WTC11 (cell line): Measurements from ENCODE around the gene DNAH8.

Source experiments
- CTCF ChIP-seq: fragments of 200-600 bp; IDR thresholded peaks from 2 replicates; pipeline ENCODE4 v1.8.0; 2022; ENCODE audit warnings: antibody characterized with exemption
- ELF4 ChIP-seq: sonication (generic); formaldehyde crosslinking; IDR thresholded peaks from 2 replicates; pipeline ENCODE4 v1.8.1; 2022; ENCODE audit warnings: low read depth, mild to moderate bottlenecking, moderate library complexity, missing genetic modification reagents
- JAZF1 ChIP-seq: fragments of 250-450 bp; sonication (Bioruptor Pico); IDR thresholded peaks from 2 replicates; pipeline ENCODE4 v1.9.0; 2021; ENCODE audit warnings: moderate library complexity, mild to moderate bottlenecking, inconsistent platforms
- SMAD3 ChIP-seq: sonication (generic); formaldehyde crosslinking; IDR thresholded peaks from 2 replicates; pipeline ENCODE4 v1.8.0; 2022; ENCODE audit warnings: missing genetic modification reagents, mild to moderate bottlenecking, borderline replicate concordance
- TP53 ChIP-seq: sonication (generic); formaldehyde crosslinking; IDR thresholded peaks from 2 replicates; pipeline ENCODE4 v1.8.1; 2023; ENCODE audit warnings: mild to moderate bottlenecking, missing genetic modification reagents
- ZNF281 ChIP-seq: sonication (generic); formaldehyde crosslinking; IDR thresholded peaks from 2 replicates; pipeline ENCODE4 v1.8.0; 2023; ENCODE audit warnings: mild to moderate bottlenecking, missing genetic modification reagents
- ZNF512 ChIP-seq: sonication (generic); formaldehyde crosslinking; IDR thresholded peaks from 2 replicates; pipeline ENCODE4 v1.8.1; 2022; ENCODE audit warnings: missing genetic modification reagents, borderline replicate concordance

- TF ChIP-seq CTCF = no peak
- TF ChIP-seq ZNF512 (CRISPR knock-in tag) = no peak
- TF ChIP-seq ELF4 (CRISPR knock-in tag) = no peak
- no peak for TF ChIP-seq TP53
- TF ChIP-seq SMAD3 = no peak
- TF ChIP-seq JAZF1 (CRISPR knock-in tag) = no peak
- TF ChIP-seq ZNF281 (CRISPR knock-in tag) = no peak
Observed at GRCh38 chr6:39056191-39056590, 341.1 kb downstream of the DNAH8 start.
